Stimulated activated naive B cell treated with anti-CD40 and anti-IgM and Interleukin-4, amounts not matched to agents 10 μg/mL and 1 μg/mL and 100 μg/mL, for 72 hours (primary cell): Measurements from ENCODE around the gene ARRB2.

Source experiments
- ATAC-seq, 2 donors: fragments of 150-1000 bp; cut with Tn5 transposase; replicated peaks; 2 replicates each; pipeline ENCODE4 v1.10.0; 2021; ENCODE audit warnings: moderate library complexity in 1 of 2
- DNase-seq: peaks from one replicate; pipeline ENCODE4 v3.0.0; 2021
- H3K27ac Mint-ChIP-seq: one replicate; pipeline ENCODE4 v1.8.0; 2022; ENCODE audit warnings: mild to moderate bottlenecking, mixed read lengths
- H3K27me3 Mint-ChIP-seq, 2 donors: one replicate each; pipeline ENCODE4 v1.8.0; 2022; ENCODE audit warnings: mixed read lengths in 2 of 2
- H3K36me3 Mint-ChIP-seq, 2 donors: one replicate each; pipeline ENCODE4 v1.8.0; 2022; ENCODE audit warnings: mixed read lengths in 2 of 2, mild to moderate bottlenecking in 1 of 2
- H3K4me1 Mint-ChIP-seq, 2 donors: one replicate each; pipeline ENCODE4 v1.8.0; 2022; ENCODE audit warnings: mixed read lengths in 2 of 2, mild to moderate bottlenecking in 1 of 2
- H3K4me3 Mint-ChIP-seq, 2 donors: one replicate each; pipeline ENCODE4 v1.8.0; 2022; ENCODE audit warnings: mild to moderate bottlenecking in 2 of 2, mixed read lengths in 2 of 2, moderate library complexity in 1 of 2
- H3K9me3 Mint-ChIP-seq, 2 donors: one replicate each; pipeline ENCODE4 v1.8.0; 2022; ENCODE audit warnings: mixed read lengths in 2 of 2, mild to moderate bottlenecking in 1 of 2

ARRB2 gene

DNA sequence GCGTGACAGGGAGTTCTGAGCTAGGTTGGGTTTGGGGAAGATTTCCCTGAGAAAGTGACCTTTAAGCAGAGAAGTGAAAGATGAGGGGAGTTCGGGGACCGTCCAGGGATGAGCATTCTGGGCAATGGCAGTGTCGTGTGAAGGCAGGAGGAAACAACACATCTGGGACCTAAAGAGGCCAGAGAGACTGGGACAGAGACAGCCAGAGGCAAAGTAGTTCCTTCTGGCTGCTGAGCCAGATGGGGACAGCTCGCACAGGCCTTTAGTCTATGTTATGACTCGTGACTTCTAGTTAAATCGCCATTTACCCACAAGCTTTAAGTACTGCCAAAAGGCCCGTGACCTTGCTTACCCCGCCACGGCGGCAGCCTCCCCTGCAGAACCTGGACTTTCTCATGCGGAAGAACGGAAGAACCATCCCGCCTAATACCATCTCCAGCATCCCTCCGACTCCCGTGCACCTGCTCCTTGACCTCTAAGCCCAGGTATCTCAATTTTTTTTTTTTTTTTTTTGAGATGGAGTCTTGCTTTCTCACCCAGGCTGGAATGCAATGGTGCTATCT is 12.3 kb downstream of the ARRB2 start:
- Mint-ChIP-seq H3K27me3 (no peaks in the 10 kb centered on the region), H3K4me3 (peak overlapping the region in 1 of 2 donors; percentile 19), H3K27ac (peak overlapping the region; percentile 87), H3K36me3 (peaks cover 21 to 40% of the 10 kb centered on the region in 2 donors), H3K4me1 (peaks cover 19 to 23% of the 10 kb centered on the region in 2 donors), H3K9me3 (peaks cover 0 to 4% of the 10 kb centered on the region in 2 donors)
- DNase-seq (no peak), ATAC-seq (peak; percentile 73 to 74)

DNA sequence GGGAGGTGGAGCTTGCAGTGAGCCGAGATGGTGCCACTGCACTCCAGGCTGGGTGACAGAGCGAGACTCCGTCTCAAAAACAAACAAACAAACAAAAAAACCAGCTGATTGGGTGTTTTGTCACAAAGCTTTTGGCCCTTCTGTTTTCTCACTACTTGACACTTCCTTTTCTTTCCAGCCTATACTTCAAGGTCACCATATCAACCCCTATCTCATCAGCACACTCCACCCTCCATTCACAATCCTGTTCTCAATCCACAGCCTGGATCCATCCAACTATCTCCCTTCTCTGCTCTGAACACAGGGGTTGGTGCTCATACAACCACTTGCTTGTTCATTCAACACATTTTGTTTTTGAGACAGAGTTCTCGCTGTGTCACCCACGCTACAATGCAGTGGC is 14.2 kb downstream of the ARRB2 start:
- no peak overlapping the region for H3K4me3 Mint-ChIP-seq
- DNase-seq (no peak), ATAC-seq (no peak)
- H3K27ac Mint-ChIP-seq: no peak overlapping the region
- H3K9me3 Mint-ChIP-seq: peaks cover 0 to 4% of the 10 kb centered on the region in 2 donors
- no peaks in the 10 kb centered on the region for H3K27me3 Mint-ChIP-seq
- H3K4me1 Mint-ChIP-seq: peaks cover 22 to 26% of the 10 kb centered on the region in 2 donors
- H3K36me3 Mint-ChIP-seq: peaks cover 10 to 22% of the 10 kb centered on the region in 2 donors

DNA sequence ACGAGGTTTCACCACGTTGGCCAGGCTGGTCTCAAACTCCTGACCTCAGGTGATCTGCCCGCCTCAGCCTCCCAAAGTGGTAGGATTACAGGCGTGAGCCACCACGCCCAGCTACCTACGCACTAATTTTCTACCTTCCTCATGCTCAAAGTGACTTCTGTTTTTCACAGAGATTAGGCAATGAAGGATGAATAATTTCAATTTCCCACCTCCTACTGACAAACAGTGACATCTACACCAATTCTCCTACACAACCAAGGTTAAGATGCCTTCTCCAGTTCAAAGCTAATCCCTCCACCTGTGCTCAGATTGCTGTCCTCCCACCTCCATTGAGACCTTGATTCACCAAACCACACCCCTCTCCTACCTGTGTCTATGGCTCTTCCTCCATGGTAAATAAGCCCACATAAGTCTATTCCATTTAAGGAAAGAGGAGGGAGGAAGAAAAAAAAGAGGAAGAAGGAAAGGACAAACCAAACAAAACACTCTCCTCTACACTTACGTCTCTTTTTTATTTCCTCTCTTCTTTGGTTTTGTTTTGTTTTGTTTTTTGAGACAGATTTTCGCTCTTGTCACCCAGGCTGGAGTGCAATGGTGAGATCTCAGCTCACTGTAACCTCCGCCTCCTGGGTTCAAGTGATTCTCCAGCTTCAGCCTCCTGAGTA is 15.3 kb downstream of the ARRB2 start:
- ATAC-seq (no peak), DNase-seq (no peak)
- Mint-ChIP-seq H3K9me3 (peaks cover 0 to 4% of the 10 kb centered on the region in 2 donors), H3K4me3 (no peak overlapping the region), H3K27me3 (no peaks in the 10 kb centered on the region), H3K27ac (peak overlapping the region; percentile 91), H3K36me3 (peaks cover 5 to 10% of the 10 kb centered on the region in 2 donors), H3K4me1 (peaks cover 26 to 32% of the 10 kb centered on the region in 2 donors)

DNA sequence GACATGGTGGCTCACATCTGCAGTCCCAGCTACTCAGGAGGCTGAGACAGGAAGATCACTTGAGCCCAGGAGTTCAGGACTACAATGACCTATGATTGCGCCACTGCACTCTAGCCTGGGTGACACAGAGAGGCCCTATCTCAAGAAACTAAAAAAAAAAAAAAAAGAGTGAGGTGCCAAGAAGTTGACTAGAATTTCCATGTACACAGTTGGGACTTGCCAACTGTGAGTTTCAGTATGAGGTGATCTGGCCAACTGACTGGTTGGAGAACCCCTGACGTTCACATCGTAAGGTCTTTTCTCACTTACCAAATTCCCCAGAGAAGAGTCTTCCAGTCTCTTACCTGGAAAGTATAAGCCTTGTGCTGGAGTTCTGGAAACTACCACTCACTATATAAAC is 17.7 kb downstream of the ARRB2 start:
- no peak overlapping the region for H3K4me3 Mint-ChIP-seq
- peaks cover 20 to 42% of the 10 kb centered on the region in 2 donors for H3K4me1 Mint-ChIP-seq
- H3K9me3 Mint-ChIP-seq: peaks cover 0 to 4% of the 10 kb centered on the region in 2 donors
- no peaks in the 10 kb centered on the region for H3K27me3 Mint-ChIP-seq
- DNase-seq (no peak), ATAC-seq (peak in 1 of 2 donors; percentile 24)
- H3K27ac Mint-ChIP-seq: peak overlapping the region; percentile 59
- peaks cover 3% of the 10 kb centered on the region in 2 donors for H3K36me3 Mint-ChIP-seq

DNA sequence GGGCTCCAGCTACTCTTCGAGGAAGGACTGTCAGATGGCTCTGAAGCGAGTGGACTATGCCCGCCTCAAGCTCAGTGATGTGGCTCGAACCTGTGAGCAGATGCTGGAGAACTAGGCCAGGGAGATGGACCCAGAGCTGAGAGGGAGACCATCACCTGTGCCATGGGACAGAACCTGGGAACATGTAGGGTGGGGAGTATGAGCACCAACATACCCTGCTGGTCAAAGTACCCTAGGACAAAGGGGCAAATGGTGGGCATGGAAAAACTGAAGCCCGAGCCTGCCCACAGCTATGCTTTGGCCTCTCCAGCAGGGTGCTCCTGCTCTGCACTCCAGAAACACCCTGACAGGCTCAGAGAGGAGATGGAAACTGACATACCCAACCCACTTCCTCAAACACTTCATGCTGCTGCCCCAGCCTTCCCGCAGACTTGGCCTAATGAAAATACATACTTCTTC is 22.7 kb downstream of the ARRB2 start:
- H3K27me3 Mint-ChIP-seq: no peaks in the 10 kb centered on the region
- peak; percentile 78 to 79 for ATAC-seq
- peak; percentile 65 for DNase-seq
- peak overlapping the region; percentile 69 for H3K27ac Mint-ChIP-seq
- H3K4me1 Mint-ChIP-seq: peaks cover 31 to 57% of the 10 kb centered on the region in 2 donors
- H3K36me3 Mint-ChIP-seq: peaks cover 0 to 6% of the 10 kb centered on the region in 2 donors
- H3K4me3 Mint-ChIP-seq: peak overlapping the region; percentile 4 to 55
- H3K9me3 Mint-ChIP-seq: no peaks in the 10 kb centered on the region

DNA sequence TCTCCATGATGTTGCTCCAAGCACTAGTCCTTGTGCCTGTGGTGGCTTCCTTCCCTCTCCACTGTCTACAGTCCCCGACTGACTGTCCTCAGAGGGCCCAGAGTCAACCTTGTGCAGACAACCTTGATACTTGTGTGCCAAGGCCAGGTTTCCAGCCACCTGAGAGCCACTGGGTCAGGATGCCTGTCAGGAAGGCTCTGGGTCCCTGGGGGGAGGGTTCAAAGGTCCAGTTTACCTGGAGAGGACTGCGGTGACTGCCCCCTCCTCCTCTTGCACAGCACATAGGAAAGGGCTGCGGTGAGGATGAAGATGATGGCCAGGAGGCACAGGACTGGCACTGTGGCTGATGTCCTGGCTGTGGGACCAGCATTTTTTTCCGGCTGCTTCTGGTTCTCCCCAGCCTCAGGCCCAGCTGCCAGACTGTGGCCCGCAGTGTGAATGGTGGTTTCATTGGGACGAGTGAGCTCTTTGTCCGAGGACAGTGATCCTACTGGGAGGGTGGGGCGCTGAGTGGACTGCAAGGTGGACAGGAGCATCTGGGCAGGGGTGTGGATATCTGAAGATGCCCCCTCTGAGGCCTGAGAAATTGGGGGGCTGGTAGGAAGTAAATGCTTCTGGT is 24.5 kb downstream of the ARRB2 start:
- peaks cover 0 to 1% of the 10 kb centered on the region in 2 donors for H3K27me3 Mint-ChIP-seq
- H3K9me3 Mint-ChIP-seq: no peaks in the 10 kb centered on the region
- no peak overlapping the region for H3K4me3 Mint-ChIP-seq
- DNase-seq (no peak), ATAC-seq (no peak)
- H3K4me1 Mint-ChIP-seq: peaks cover 41 to 70% of the 10 kb centered on the region in 2 donors
- peak overlapping the region; percentile 39 for H3K27ac Mint-ChIP-seq
- H3K36me3 Mint-ChIP-seq: peaks cover 0 to 6% of the 10 kb centered on the region in 2 donors

DNA sequence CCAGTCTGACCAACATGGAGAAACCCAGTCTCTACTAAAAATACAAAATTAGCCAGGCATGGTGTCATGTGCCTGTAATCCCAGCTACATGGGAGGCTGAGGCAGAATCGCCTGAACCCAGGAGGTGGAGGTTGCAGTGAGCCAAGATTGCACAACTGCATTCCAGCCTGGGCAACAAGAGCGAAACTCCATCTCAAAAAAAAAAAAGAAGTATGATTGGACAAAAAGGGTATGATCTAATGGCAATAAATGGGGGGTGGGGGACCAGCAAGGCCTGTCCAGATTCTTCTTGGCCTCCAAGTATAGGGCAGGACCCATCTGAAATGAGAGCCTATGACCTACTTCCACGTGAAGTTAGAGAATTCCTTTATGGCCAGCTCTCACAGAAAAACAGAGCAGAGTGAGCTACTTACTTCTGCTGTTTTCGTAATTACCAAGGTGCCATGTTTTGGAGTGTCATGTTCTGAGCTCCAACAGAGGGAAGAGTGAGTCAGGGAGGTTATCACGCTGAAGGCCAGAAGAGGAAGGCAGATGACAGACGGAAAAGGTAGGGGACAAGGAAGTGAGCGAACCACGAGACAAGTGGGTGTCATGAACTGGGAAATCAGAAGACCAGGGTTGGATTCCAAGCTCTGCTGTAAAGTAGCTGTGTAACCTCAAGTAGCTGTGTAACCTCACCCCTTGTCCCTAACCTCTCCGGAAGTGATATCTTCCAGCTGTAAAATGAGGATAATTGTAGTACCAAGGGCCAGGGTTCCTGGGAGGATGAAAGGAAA is 25.6 kb downstream of the ARRB2 start:
- H3K9me3 Mint-ChIP-seq: no peaks in the 10 kb centered on the region
- no peak overlapping the region for H3K27ac Mint-ChIP-seq
- peaks cover 6 to 11% of the 10 kb centered on the region in 2 donors for H3K27me3 Mint-ChIP-seq
- ATAC-seq (no peak), DNase-seq (no peak)
- H3K4me1 Mint-ChIP-seq: peaks cover 42 to 71% of the 10 kb centered on the region in 2 donors
- no peak overlapping the region for H3K4me3 Mint-ChIP-seq
- peaks cover 0 to 6% of the 10 kb centered on the region in 2 donors for H3K36me3 Mint-ChIP-seq

DNA sequence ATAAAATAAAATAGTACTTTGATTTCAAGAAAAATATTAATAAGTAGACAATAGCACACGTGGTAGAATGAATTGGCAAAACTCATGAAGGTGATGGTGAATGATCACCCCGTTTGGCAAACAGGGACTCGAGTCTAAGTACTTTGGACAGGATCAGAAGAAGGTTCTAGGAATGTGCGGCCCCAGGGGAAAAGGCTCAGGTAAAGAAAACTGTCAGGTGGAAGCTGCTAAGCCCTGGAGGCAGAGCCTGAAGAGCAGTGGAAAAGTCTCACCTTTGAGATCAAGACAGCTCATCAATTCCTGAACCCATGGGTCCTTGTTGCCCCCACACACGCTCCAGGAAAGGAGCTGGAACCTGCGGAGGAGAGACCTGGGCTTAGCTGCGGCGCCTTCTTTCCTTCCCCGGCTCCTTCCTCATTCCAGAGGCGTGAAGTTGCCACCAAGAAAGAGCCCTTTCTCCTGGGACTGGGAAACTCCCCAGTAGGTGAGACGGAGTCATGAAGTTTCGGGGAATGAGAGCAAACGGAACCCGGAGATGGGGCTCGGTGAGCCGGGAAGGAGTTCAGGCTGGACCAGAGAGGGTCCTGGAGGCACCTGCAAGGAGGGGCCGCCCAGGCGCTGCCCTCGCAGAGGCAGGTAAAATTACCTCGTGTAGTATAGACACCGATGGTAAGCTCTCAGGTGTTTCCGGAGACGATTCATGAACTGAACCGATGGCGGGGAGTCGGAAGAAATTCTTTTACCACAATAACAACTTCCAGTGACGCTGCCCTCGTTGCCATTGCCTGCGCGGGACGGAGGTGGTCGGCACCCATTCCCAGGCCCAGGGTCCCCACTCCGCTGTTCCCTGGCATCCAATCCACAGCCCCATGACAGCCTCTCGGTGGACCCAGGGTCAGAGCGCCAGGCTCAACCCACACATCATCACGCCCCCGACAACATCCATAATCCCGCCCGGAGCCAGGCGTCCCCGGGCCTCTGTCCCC is 28.0 kb downstream of the ARRB2 start:
- ATAC-seq: peak; percentile 7 to 11
- peaks cover 0 to 3% of the 10 kb centered on the region in 2 donors for H3K36me3 Mint-ChIP-seq
- DNase-seq: no peak

DNA sequence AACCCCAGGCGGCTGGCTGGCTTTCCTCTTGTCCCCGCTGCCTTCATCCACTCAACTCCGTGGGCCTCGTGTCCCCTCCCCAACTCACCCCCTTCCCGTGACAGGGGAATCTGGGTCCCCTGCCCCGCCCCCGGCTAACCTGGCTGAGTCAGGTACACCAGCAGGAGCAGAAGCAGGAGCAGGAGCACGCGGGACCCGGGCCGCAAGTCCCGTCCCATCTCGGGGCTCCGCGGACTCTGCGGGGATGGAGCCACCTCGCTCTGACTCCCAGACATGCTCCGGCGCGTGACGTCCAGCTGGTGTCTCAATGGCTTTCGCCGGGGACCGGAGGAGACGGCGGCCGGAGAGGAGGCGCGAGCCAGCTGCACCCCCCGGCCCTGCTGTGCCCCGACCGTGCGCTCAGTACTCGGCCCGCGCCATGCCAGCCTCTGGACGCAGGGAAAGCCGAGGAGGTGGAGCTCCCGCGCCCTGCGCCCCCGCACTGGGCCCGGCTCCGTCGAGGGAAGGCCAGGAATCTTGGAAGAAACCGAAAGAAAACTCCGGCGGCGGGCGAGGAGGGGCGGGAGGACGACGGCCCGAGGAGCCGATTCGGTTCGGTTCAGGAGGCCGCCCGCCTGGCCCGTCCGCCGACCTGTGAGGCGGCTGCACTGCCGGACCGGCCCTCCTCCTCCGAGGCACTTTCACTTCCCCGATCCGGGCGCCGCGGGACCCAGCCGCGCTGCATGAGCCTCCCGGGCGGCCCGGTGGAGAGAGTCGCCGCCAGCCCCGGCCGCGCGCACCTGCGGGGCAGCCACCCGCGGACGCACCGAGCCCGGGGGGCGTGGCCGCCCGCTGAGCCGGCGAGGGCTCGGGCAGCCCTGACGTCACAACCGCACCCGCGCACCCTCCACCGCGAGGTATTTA is 28.9 kb downstream of the ARRB2 start, which contains the start of the genes CXCL16 and ZMYND15:
TSS of gene CXCL16 (minus strand) at position 807 of the 903 bp plus-strand sequence. CDS start at position 218, 589 bp downstream.
TSS of gene ZMYND15 (plus strand) at position 712 of the 903 bp plus-strand sequence. CDS start 716 bp downstream, outside the sequence.
- H3K4me1 Mint-ChIP-seq: peaks cover 33 to 52% of the 10 kb centered on the region in 2 donors
- no peaks in the 10 kb centered on the region for H3K9me3 Mint-ChIP-seq
- H3K27me3 Mint-ChIP-seq: peaks cover 24 to 35% of the 10 kb centered on the region in 2 donors
- ATAC-seq: peak; percentile 80 to 87
- peak within 1 kb of the TSS; percentile 77 to 81 for H3K4me3 Mint-ChIP-seq
- H3K27ac Mint-ChIP-seq: peak within 1 kb of the TSS; percentile 91
- peak; percentile 52 for DNase-seq
- peaks cover 0 to 3% of the 10 kb centered on the region in 2 donors for H3K36me3 Mint-ChIP-seq

More for the DNA sequence above, 28.0 kb downstream of the ARRB2 start:
- Mint-ChIP-seq H3K27me3 (peaks cover 14 to 26% of the 10 kb centered on the region in 2 donors), H3K4me3 (peak overlapping the region; percentile 77 to 81), H3K9me3 (no peaks in the 10 kb centered on the region), H3K27ac (peak overlapping the region; percentile 91), H3K4me1 (peaks cover 37 to 60% of the 10 kb centered on the region in 2 donors)

DNA sequence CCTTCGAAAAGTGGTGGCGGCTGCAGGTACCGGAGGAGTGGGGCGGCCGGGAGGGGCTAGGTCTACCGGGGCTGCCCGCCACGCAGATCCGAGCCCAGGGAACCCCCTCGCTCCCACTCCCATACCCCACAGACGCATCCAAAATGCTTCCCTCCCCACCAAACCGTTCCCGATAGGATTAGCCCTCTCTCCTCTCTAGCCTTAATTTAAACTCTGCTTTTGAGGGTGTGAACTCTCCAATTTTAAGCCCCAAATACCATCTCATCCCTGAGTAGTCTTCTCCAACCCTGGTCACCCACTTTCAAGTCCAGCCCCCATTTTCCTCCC is 29.6 kb downstream of the ARRB2 start:
- ATAC-seq (no peak), DNase-seq (no peak)
- Mint-ChIP-seq H3K27ac (peak overlapping the region; percentile 43), H3K4me3 (peak overlapping the region; percentile 76 to 77), H3K9me3 (no peaks in the 10 kb centered on the region), H3K36me3 (peaks cover 0 to 3% of the 10 kb centered on the region in 2 donors), H3K4me1 (peaks cover 29 to 50% of the 10 kb centered on the region in 2 donors), H3K27me3 (peaks cover 30 to 38% of the 10 kb centered on the region in 2 donors)

DNA sequence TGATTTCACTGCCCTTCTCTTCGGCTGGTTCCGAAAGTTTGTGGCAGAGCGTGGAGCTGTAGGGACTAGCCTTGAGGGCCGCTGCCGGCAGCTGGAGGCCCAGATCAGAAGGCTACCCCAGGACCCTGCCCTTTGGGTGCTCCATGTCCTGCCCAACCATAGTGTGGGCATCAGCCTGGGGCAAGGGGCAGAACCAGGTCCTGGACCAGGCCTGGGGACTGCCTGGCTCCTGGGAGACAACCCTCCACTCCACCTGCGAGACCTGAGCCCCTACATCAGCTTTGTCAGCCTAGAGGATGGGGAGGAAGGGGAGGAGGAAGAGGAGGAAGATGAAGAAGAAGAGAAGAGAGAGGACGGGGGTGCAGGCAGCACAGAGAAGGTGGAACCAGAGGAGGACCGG is 30.2 kb downstream of the ARRB2 start:
- Mint-ChIP-seq H3K9me3 (no peaks in the 10 kb centered on the region), H3K27ac (peak overlapping the region; percentile 43), H3K36me3 (no peaks in the 10 kb centered on the region), H3K4me1 (peaks cover 30 to 51% of the 10 kb centered on the region in 2 donors), H3K27me3 (peaks cover 36 to 43% of the 10 kb centered on the region in 2 donors), H3K4me3 (peak overlapping the region; percentile 76 to 77)
- ATAC-seq (no peak), DNase-seq (no peak)

DNA sequence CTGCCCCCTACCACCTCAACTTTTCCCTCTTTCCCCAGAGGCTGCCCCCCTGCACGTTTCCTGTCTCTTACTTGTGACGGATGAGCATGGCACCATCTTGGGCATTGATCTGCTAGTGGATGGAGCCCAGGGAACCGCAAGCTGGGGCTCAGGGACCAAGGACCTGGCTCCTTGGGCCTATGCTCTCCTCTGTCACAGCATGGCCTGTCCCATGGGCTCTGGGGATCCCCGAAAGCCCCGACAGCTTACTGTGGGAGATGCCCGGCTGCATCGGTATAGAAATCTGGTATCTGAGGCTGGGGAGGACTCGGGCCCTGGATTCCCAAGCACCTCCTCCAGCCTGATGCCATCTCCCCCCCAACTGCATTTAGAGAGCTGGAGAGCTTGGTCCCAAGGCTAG is 31.1 kb downstream of the ARRB2 start:
- H3K4me1 Mint-ChIP-seq: peaks cover 26 to 44% of the 10 kb centered on the region in 2 donors
- H3K27ac Mint-ChIP-seq: no peak overlapping the region
- ATAC-seq (no peak), DNase-seq (no peak)
- no peaks in the 10 kb centered on the region for H3K9me3 Mint-ChIP-seq
- no peaks in the 10 kb centered on the region for H3K36me3 Mint-ChIP-seq
- H3K27me3 Mint-ChIP-seq: peaks cover 40 to 45% of the 10 kb centered on the region in 2 donors
- no peak overlapping the region for H3K4me3 Mint-ChIP-seq
